K562 (cell line): Measurements from ENCODE around the gene SNX19. TPM values are rescaled to one million over a fixed set of nuclear protein-coding genes. Genes with fewer than 3 reads are reported as not detected.

Experiments used
- CREB3L1 ChIP-seq: fragments of 450-650 bp; IDR thresholded peaks from 2 replicates; pipeline ENCODE4 v1.6.1; 2014; ENCODE audit warnings: low read depth, mild to moderate bottlenecking, moderate library complexity, borderline replicate concordance
- CTBP1 ChIP-seq: fragments of 450-650 bp; IDR thresholded peaks from 2 replicates; pipeline ENCODE4 v1.6.1; 2016; ENCODE audit warnings: borderline replicate concordance
- DEAF1 ChIP-seq: fragments of 450-650 bp; formaldehyde crosslinking; IDR thresholded peaks from 2 replicates; pipeline ENCODE4 v1.4.0; 2020; ENCODE audit warnings: mild to moderate bottlenecking, moderate library complexity
- FOXA3 ChIP-seq, 2 experiments: fragments of 450-650 bp in 1 of 2; sonication (generic) in 1 of 2; formaldehyde crosslinking; IDR thresholded peaks in 1 of 2; conservative IDR thresholded peaks in 1 of 2; 2 replicates each; pipeline versions ENCODE4 v1.4.0 to v1.8.0; 2020 to 2022; ENCODE audit warnings: mild to moderate bottlenecking in 2 of 2, missing genetic modification reagents in 1 of 2
- HIVEP1 ChIP-seq: fragments of 250-450 bp; sonication (Bioruptor Pico); IDR thresholded peaks from 2 replicates; pipeline ENCODE4 v1.4.0; 2020; ENCODE audit warnings: mild to moderate bottlenecking
- MCM7 ChIP-seq, 2 experiments: fragments of 450-650 bp; IDR thresholded peaks; 2 replicates each; pipeline ENCODE4 v1.6.1; 2016 to 2018
- NFIX ChIP-seq: fragments of 250-450 bp; sonication (Bioruptor Pico); IDR thresholded peaks from 2 replicates; pipeline ENCODE4 v1.4.0; 2020; ENCODE audit warnings: low read depth, mild to moderate bottlenecking, moderate library complexity
- NFXL1 ChIP-seq: fragments of 450-650 bp; formaldehyde crosslinking; IDR thresholded peaks from 2 replicates; pipeline ENCODE4 v1.4.0; 2021; ENCODE audit warnings: mild to moderate bottlenecking
- PREB ChIP-seq: sonication (generic); formaldehyde crosslinking; IDR thresholded peaks from 2 replicates; pipeline ENCODE4 v1.8.1; 2023; ENCODE audit warnings: mild to moderate bottlenecking, missing genetic modification reagents
- PTBP1 ChIP-seq: fragments of 200-400 bp; formaldehyde crosslinking; IDR thresholded peaks from 2 replicates; pipeline ENCODE4 v1.6.1; 2017; ENCODE audit warnings: low read depth, low read length
- SIN3A ChIP-seq, 2 experiments: fragments of 150-350 bp in 1 of 2; IDR thresholded peaks; 2 replicates each; pipeline ENCODE4 v1.6.1; 2011 to 2016; ENCODE audit warnings: borderline replicate concordance in 2 of 2, low read depth in 2 of 2, low read length in 2 of 2, mild to moderate bottlenecking in 2 of 2, moderate library complexity in 2 of 2; ENCODE audit not compliant: control insufficient read depth in 1 of 2
- ZNF23 ChIP-seq: fragments of 250-450 bp; sonication (Bioruptor Pico); IDR thresholded peaks from 2 replicates; pipeline ENCODE4 v1.4.0; 2020; ENCODE audit warnings: mild to moderate bottlenecking
- ZNF436 ChIP-seq: fragments of 250-450, 450-650 bp; sonication (Bioruptor Pico); formaldehyde crosslinking; IDR thresholded peaks from 2 replicates; pipeline ENCODE4 v1.7.0; 2020; ENCODE audit warnings: mild to moderate bottlenecking
- polyA plus RNA-seq, 8 experiments: library from polyadenylated mRNA; depleted of rRNA in 4 of 8; stranded (reverse) in 5 of 8; unstranded in 3 of 8; fragments of >200 nt; fragmentation: Nextera tagmentation in 2 of 8; fragmentation: Illumina TruSeq in 1 of 8; extraction: Ambion mirVana in 2 of 8; extraction: Trizol in 1 of 8; gene quantifications; 2 replicates each; pipeline versions ENCODE4 v1.2.1 to v1.2.3, GENCODE V29; 2011 to 2014; ENCODE audit warnings: inconsistent platforms in 1 of 8, missing spikeins in 1 of 8
- total RNA-seq, 7 experiments: library from RNA; depleted of rRNA in 6 of 7; stranded (reverse); fragments of >200 nt in 6 of 7; fragmentation: Illumina TruSeq in 2 of 7; extraction: Trizol in 2 of 7; gene quantifications; 2 replicates each; pipeline versions ENCODE4 v1.2.1 to v1.2.3, GENCODE V29; 2011 to 2021; ENCODE audit warnings: low replicate concordance in 1 of 7
- TF ChIP-seq, protein P1 (sequence below): fragments of 250-450 bp; sonication (Bioruptor Pico); IDR thresholded peaks from 2 replicates; pipeline ENCODE4 v1.5.0; 2021; ENCODE audit warnings: mild to moderate bottlenecking, moderate library complexity
- TF ChIP-seq, protein P2 (sequence below): fragments of 250-450 bp; sonication (Bioruptor Pico); IDR thresholded peaks from 2 replicates; pipeline ENCODE4 v1.5.0; 2021
- TF ChIP-seq, protein P3 (sequence below): sonication (generic); formaldehyde crosslinking; IDR thresholded peaks from 2 replicates; pipeline ENCODE4 v1.4.0; 2020; ENCODE audit warnings: mild to moderate bottlenecking, missing genetic modification reagents

SNX19 gene
- total and polyA plus RNA-seq, 9 of the 15 experiments (the other 6 are each of a cell fraction or from before 2014, with no cell fraction given) = 2.2 to 31.3 (median 19.6) TPM

DNA sequence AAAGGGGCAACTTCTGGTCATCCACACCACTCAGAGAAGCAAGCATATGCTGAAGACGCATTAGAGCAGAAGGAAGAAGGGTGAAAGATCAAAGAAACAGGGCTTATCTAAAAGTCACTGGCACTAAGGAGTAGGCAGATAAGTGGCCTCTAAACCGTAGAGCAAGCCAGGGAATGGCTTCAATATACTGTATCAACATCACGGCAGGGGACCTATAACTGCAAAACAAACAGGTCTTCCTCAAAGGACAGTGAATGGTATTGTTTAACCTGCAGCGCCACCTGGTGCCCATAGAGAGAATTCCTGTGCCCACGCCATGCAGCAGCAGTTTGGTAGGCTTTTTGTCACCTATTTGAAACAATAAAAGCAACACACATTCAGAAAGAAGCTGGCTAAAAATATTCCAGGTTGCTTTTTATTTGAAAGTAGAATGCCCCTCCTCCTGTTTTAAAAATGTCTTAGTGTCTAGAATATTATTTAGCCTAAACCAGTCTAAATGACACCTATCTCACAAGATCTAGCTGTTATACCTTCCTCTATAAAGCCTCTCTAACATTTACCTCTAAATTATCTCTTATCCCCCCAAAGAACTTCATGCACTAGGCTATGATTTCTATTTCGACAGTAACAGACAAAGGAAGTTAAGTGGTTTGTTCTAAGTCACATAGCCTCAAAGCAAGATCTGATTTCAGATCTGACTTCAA is 21.8 kb downstream of the SNX19 start (continued):
- TF ChIP-seq PREB (CRISPR knock-in tag) (no peak), ZNF23 (CRISPR knock-in tag) (no peak), FOXA3 (CRISPR knock-in tag; conservative IDR thresholded peaks at IDR 0.05 in 1 of 2, IDR thresholded peaks at IDR 0.05 in 1 of 2) (peak in 1 of 2 experiments; percentile 54; a peak in 1 of 4 replicates), PTBP1 (no peak), CTBP1 (peak; percentile 32; the same call in 1 of the 2 replicates), CREB3L1 (no peak), NFXL1 (CRISPR knock-in tag) (no peak), SIN3A (IDR thresholded peaks at IDR 0.05; ENCODE audit: borderline replicate concordance in 2 of 2, control insufficient read depth in 1 of 2, low read depth in 2 of 2, low read length in 2 of 2) (no peak), NFIX (CRISPR knock-in tag) (no peak), DEAF1 (CRISPR knock-in tag) (peak; percentile 57; the same call in 1 of the 2 replicates), ZNF436 (CRISPR knock-in tag) (no peak), MCM7 (IDR thresholded peaks at IDR 0.05) (no peak), HIVEP1 (CRISPR knock-in tag) (no peak)
- TF ChIP-seq, protein P1, sequence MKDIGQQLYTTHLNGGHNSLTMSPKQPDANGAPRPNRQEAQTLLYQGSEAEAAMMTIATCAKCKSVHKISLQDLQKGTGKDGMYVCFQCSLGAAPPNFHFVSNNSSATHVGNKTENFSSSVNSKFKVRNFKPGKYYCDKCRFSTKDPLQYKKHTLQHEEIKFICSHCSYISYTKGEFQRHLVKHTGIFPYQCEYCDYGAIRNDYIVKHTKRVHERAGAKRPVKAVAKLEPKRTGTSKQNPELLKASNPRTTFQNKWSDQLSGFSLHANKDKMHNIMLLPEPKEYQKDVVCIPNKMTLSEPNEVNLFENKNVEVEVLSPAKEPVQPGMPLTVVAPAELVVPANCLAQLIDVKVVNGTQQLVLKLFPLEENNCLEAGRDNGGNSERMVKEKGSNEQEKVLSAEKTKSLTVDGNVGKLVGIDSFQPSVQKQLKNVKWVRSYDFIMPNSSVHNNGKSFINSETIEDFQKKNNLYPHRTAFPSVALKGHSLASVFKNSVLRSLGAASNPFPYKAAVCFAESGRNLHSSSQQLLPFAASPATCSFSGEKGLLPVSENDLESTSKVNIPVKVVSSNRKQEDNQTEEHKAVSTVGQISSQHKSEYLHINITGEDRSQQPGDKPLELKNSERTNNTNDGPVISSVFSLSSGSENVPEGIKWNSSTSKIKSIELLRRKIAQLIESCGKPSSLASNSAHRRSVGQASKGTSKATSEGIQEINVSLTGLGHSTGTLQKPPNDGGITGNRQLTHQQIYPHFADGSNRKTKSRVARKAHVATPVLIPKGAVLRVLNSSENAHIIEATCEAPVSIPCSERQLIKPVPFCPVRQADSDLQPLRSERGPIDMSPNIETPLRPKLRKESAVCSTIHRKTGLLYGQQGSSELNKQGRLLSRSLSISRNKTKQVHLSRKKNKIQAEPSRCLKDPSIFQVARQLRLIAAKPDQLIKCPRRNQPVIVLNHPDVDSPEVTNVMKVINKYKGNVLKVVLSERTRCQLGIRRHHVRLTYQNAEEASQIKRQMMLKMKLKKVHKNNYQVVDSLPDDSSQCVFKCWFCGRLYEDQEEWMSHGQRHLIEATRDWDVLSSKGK (CRISPR knock-in tag) = no peak
- TF ChIP-seq, protein P2, sequence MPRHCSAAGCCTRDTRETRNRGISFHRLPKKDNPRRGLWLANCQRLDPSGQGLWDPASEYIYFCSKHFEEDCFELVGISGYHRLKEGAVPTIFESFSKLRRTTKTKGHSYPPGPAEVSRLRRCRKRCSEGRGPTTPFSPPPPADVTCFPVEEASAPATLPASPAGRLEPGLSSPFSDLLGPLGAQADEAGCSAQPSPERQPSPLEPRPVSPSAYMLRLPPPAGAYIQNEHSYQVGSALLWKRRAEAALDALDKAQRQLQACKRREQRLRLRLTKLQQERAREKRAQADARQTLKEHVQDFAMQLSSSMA (CRISPR knock-in tag) = no peak
- TF ChIP-seq, protein P3, sequence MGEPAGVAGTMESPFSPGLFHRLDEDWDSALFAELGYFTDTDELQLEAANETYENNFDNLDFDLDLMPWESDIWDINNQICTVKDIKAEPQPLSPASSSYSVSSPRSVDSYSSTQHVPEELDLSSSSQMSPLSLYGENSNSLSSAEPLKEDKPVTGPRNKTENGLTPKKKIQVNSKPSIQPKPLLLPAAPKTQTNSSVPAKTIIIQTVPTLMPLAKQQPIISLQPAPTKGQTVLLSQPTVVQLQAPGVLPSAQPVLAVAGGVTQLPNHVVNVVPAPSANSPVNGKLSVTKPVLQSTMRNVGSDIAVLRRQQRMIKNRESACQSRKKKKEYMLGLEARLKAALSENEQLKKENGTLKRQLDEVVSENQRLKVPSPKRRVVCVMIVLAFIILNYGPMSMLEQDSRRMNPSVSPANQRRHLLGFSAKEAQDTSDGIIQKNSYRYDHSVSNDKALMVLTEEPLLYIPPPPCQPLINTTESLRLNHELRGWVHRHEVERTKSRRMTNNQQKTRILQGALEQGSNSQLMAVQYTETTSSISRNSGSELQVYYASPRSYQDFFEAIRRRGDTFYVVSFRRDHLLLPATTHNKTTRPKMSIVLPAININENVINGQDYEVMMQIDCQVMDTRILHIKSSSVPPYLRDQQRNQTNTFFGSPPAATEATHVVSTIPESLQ (CRISPR knock-in tag) = no peak
